ENCODE measurements around the gene BLACAT1.

GRCh38 chr1:205417870-205418635, 37.8 kb downstream of the BLACAT1 start:
- TF ChIP-seq FOS (IDR thresholded peaks at IDR 0.05; ENCODE audit: low read depth, low read length) (no peak), USF2 (IDR thresholded peaks at IDR 0.05; ENCODE audit: low read depth, low read length) (no peak), CTCF (conservative IDR thresholded peaks at IDR 0.05; ENCODE audit: low read depth, low read length) (no peak), POLR2A (IDR thresholded peaks at IDR 0.05; ENCODE audit: low read depth, low read length) (no peak), CEBPB (IDR thresholded peaks at IDR 0.05; ENCODE audit: low read depth, low read length) (no peak), MAFK (IDR thresholded peaks at IDR 0.05; ENCODE audit: low read depth, low read length) (no peak), RFX5 (IDR thresholded peaks at IDR 0.05; ENCODE audit: low read depth, low read length) (no peak), SMC3 (IDR thresholded peaks at IDR 0.05; ENCODE audit: low read depth, low read length) (no peak), MAZ (IDR thresholded peaks at IDR 0.05; ENCODE audit: borderline replicate concordance, low read depth, low read length) (no peak), MXI1 (IDR thresholded peaks at IDR 0.05; ENCODE audit: borderline replicate concordance, low read depth, low read length) (no peak), CHD1 (IDR thresholded peaks at IDR 0.05; ENCODE audit: low read depth, low read length) (no peak), RAD21 (IDR thresholded peaks at IDR 0.05; ENCODE audit: low read length) (no peak)

All from IMR-90 (cell line).